Osteocyte (in vitro differentiated cells): Measurements from ENCODE around the gene RIMBP2. TPM values are rescaled to one million over a fixed set of nuclear protein-coding genes. Genes with fewer than 3 reads are reported as not detected.

ENCODE experiments used
- DNase-seq: peaks from one replicate; pipeline ENCODE4 v3.0.0; 2021; ENCODE audit warnings: mixed read lengths; ENCODE audit not compliant: unreplicated experiment; ENCODE audit errors: extremely low spot score
- H3K27ac Mint-ChIP-seq: one replicate; pipeline ENCODE4 v1.8.0; 2021; ENCODE audit warnings: mild to moderate bottlenecking, mixed read lengths; ENCODE audit not compliant: unreplicated experiment
- H3K27me3 Mint-ChIP-seq: one replicate; pipeline ENCODE4 v1.8.0; 2021; ENCODE audit warnings: mixed read lengths; ENCODE audit not compliant: unreplicated experiment
- H3K36me3 Mint-ChIP-seq: one replicate; pipeline ENCODE4 v1.8.0; 2021; ENCODE audit warnings: mixed read lengths; ENCODE audit not compliant: unreplicated experiment
- H3K4me1 Mint-ChIP-seq: one replicate; pipeline ENCODE4 v1.8.0; 2021; ENCODE audit warnings: mixed read lengths; ENCODE audit not compliant: unreplicated experiment
- H3K4me3 Mint-ChIP-seq: one replicate; pipeline ENCODE4 v1.8.0; 2021; ENCODE audit warnings: mild to moderate bottlenecking, moderate library complexity, mixed read lengths; ENCODE audit not compliant: unreplicated experiment
- H3K9me3 Mint-ChIP-seq: one replicate; pipeline ENCODE4 v1.8.0; 2021; ENCODE audit warnings: mixed read lengths; ENCODE audit not compliant: unreplicated experiment
- total RNA-seq: library from RNA; stranded (reverse); gene quantifications from 2 replicates; pipeline ENCODE4 v1.2.1, GENCODE V29; 2021
- TF ChIP-seq, protein P1 (sequence below): fragments of 200-600 bp; sonication (generic); IDR thresholded peaks from 2 replicates; pipeline ENCODE4 v1.5.0; 2021; ENCODE audit warnings: antibody characterized with exemption, mild to moderate bottlenecking, moderate library complexity

Gene RIMBP2
- total RNA-seq, 1 donor from 2014 or later, result 0.13 TPM

DNA sequence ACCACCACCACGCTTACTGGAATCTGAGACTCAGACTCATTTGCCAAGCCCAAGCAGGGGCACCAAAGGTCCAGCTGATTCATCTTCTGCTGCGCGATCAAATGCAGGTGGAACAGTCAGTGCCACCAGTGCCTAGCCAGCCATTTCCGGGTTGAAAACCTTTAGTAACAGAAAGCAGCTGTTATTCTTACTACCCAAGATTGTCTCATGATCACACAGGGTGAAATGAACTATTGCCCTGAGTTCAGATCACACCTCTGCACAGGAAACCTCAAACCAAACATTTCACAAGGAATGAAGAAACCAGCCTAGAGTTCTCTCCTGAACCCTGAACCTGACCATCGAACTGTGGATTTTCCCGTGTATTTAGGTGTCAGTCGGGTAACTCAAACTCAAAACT lies 88.9 kb downstream of the RIMBP2 start:
- no peaks in the 10 kb centered on the region for H3K36me3 Mint-ChIP-seq
- TF ChIP-seq, protein P1, sequence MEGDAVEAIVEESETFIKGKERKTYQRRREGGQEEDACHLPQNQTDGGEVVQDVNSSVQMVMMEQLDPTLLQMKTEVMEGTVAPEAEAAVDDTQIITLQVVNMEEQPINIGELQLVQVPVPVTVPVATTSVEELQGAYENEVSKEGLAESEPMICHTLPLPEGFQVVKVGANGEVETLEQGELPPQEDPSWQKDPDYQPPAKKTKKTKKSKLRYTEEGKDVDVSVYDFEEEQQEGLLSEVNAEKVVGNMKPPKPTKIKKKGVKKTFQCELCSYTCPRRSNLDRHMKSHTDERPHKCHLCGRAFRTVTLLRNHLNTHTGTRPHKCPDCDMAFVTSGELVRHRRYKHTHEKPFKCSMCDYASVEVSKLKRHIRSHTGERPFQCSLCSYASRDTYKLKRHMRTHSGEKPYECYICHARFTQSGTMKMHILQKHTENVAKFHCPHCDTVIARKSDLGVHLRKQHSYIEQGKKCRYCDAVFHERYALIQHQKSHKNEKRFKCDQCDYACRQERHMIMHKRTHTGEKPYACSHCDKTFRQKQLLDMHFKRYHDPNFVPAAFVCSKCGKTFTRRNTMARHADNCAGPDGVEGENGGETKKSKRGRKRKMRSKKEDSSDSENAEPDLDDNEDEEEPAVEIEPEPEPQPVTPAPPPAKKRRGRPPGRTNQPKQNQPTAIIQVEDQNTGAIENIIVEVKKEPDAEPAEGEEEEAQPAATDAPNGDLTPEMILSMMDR, result no peak
- no peak overlapping the region for H3K27ac Mint-ChIP-seq
- no peak overlapping the region for H3K4me3 Mint-ChIP-seq
- H3K4me1 Mint-ChIP-seq, result no peaks in the 10 kb centered on the region
- DNase-seq, result no peak
- peaks cover 19% of the 10 kb centered on the region for H3K9me3 Mint-ChIP-seq
- no peaks in the 10 kb centered on the region for H3K27me3 Mint-ChIP-seq

DNA sequence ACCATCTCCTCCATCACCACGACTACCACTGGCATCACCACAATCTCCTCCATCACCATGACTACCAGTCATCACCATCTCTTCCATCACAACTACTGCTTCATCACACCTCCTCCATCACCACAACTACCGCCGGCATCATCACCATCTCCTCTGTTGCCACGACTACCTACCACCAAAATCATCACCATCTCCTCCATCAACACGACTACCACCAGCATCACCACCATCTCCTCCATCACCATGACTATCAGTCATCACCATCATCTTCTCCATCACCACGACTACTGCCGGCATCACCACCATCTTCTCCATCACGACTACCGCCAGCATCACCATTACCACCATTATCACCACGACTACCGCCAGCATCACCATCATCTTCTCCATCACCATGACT lies 89.5 kb downstream of the RIMBP2 start:
- H3K4me3 Mint-ChIP-seq, result no peak overlapping the region
- peaks cover 24% of the 10 kb centered on the region for H3K9me3 Mint-ChIP-seq
- no peaks in the 10 kb centered on the region for H3K4me1 Mint-ChIP-seq
- no peak overlapping the region for H3K27ac Mint-ChIP-seq
- no peak for DNase-seq
- no peaks in the 10 kb centered on the region for H3K27me3 Mint-ChIP-seq
- TF ChIP-seq, protein P1, result no peak
- no peaks in the 10 kb centered on the region for H3K36me3 Mint-ChIP-seq

DNA sequence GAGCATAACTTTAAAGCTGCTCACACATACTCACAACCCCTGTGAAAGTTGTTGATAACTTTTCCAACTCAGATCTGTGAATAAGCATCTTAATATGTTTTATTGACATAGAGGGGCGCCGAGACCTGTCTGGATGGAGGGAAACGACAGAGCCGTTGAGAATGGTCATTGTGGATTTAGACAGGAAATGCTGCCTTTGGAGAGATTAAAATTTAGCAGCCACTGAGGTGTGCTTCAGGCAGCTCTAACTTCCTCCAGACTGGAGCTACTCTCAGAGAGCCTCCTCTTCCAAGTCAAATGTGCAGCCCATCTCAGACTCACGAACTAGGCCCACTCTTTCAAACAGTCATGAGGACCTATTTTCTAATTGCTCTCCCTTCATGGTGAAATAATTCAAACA lies 90.9 kb downstream of the RIMBP2 start:
- H3K4me1 Mint-ChIP-seq, result no peaks in the 10 kb centered on the region
- peaks cover 22% of the 10 kb centered on the region for H3K9me3 Mint-ChIP-seq
- TF ChIP-seq, protein P1, result no peak
- H3K4me3 Mint-ChIP-seq, result no peak overlapping the region
- no peaks in the 10 kb centered on the region for H3K27me3 Mint-ChIP-seq
- H3K27ac Mint-ChIP-seq, result no peak overlapping the region
- H3K36me3 Mint-ChIP-seq, result no peaks in the 10 kb centered on the region
- DNase-seq, result no peak

DNA sequence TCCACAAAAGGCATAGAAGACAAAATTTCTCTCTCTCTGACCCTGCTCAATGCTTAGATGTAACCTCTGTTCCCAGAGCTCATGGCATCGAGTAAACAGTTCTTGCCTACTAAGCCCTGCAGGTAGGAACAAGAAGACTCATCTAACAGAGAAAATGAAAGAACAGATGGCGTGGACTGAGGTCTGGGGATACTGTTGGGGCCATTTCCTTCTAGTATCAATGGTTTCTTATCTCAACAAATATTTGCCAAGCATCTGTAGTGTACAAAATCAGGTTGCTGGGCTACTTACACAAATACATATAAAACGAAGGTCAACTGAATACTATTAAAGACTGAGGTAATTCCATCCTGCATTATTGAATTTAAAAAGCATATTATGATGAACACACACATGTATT lies 93.3 kb downstream of the RIMBP2 start:
- peaks cover 35% of the 10 kb centered on the region for H3K9me3 Mint-ChIP-seq
- H3K27me3 Mint-ChIP-seq, result no peaks in the 10 kb centered on the region
- H3K4me1 Mint-ChIP-seq, result no peaks in the 10 kb centered on the region
- no peak overlapping the region for H3K27ac Mint-ChIP-seq
- no peaks in the 10 kb centered on the region for H3K36me3 Mint-ChIP-seq
- no peak for DNase-seq
- H3K4me3 Mint-ChIP-seq, result no peak overlapping the region
- TF ChIP-seq, protein P1, result no peak

DNA sequence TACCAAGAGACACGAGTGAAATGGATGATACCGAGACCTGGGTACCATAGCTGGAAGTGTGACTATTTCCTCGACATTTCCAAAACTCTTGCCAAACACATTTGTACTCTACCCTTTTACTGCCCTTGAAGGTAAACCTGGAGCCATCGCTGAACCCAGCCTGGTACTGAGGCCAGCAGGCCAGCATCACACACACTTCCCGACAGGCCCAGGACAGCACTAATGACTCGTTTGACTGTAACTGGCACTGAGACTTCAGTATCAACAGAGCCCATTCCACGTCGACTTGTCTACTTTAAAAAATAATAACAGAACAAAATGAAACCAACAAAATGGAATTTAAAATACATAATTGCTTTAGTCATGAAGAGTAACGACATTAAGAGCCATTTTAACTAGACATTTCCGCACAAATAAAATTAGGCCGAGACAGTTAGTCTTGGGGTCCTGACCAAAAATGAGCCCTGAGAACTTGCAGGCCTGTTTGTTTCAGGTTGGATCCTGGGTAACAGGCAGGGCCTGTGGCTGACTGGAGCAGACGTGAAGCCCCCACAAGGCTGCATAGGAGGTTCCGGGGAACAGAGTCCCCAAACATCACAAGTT lies 94.3 kb downstream of the RIMBP2 start:
- no peaks in the 10 kb centered on the region for H3K4me1 Mint-ChIP-seq
- no peaks in the 10 kb centered on the region for H3K27me3 Mint-ChIP-seq
- no peaks in the 10 kb centered on the region for H3K36me3 Mint-ChIP-seq
- peaks cover 35% of the 10 kb centered on the region for H3K9me3 Mint-ChIP-seq
- no peak overlapping the region for H3K4me3 Mint-ChIP-seq
- DNase-seq, result no peak
- no peak overlapping the region for H3K27ac Mint-ChIP-seq
- TF ChIP-seq, protein P1, result no peak
